Measurements from ENCODE around the gene OPALIN. TPM values are rescaled to one million over a fixed set of nuclear protein-coding genes. Genes with fewer than 3 reads are reported as not detected.

OPALIN gene
- polyA plus RNA-seq, 1 donor from 2014 or later: not detected

DNA sequence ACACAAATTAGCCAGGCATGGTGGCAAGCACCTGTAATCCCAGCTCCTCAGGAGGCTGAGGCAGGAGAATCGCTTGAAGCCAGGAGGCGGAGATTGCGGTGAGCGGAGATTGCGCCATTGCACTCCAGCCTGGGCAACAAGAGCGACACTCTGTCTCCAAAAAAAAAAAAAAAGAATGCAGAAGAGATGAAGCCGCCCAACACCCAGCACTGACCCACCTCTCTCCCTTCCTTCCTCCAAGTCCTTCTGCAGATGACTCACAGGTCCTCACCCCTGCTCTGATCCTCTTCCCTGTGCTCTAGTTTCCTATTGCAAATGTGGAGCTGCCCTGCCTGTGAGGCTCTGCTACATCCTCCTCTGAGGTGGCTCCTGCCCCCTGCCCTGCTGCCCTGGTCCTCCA, 22.0 kb upstream of the OPALIN start:
- TF ChIP-seq, protein P1, sequence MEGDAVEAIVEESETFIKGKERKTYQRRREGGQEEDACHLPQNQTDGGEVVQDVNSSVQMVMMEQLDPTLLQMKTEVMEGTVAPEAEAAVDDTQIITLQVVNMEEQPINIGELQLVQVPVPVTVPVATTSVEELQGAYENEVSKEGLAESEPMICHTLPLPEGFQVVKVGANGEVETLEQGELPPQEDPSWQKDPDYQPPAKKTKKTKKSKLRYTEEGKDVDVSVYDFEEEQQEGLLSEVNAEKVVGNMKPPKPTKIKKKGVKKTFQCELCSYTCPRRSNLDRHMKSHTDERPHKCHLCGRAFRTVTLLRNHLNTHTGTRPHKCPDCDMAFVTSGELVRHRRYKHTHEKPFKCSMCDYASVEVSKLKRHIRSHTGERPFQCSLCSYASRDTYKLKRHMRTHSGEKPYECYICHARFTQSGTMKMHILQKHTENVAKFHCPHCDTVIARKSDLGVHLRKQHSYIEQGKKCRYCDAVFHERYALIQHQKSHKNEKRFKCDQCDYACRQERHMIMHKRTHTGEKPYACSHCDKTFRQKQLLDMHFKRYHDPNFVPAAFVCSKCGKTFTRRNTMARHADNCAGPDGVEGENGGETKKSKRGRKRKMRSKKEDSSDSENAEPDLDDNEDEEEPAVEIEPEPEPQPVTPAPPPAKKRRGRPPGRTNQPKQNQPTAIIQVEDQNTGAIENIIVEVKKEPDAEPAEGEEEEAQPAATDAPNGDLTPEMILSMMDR (IDR thresholded peaks at IDR 0.05; ENCODE audit: poor library complexity, severe bottlenecking): no peak
- TF ChIP-seq RAD21 (conservative IDR thresholded peaks at IDR 0.05) (no peak), EZH2 (IDR thresholded peaks at IDR 0.05; ENCODE audit: borderline replicate concordance, insufficient read depth, low read length, poor library complexity, severe bottlenecking) (no peak), EP300 (conservative IDR thresholded peaks at IDR 0.05; ENCODE audit: poor library complexity, severe bottlenecking) (no peak), SMC3 (conservative IDR thresholded peaks at IDR 0.05; ENCODE audit: poor library complexity) (no peak), MXI1 (conservative IDR thresholded peaks at IDR 0.05; ENCODE audit: poor library complexity, severe bottlenecking) (no peak), POLR2AphosphoS5 (IDR thresholded peaks at IDR 0.05) (no peak), TAF1 (IDR thresholded peaks at IDR 0.05; ENCODE audit: low read depth) (no peak)
- TF ChIP-seq, protein P2, sequence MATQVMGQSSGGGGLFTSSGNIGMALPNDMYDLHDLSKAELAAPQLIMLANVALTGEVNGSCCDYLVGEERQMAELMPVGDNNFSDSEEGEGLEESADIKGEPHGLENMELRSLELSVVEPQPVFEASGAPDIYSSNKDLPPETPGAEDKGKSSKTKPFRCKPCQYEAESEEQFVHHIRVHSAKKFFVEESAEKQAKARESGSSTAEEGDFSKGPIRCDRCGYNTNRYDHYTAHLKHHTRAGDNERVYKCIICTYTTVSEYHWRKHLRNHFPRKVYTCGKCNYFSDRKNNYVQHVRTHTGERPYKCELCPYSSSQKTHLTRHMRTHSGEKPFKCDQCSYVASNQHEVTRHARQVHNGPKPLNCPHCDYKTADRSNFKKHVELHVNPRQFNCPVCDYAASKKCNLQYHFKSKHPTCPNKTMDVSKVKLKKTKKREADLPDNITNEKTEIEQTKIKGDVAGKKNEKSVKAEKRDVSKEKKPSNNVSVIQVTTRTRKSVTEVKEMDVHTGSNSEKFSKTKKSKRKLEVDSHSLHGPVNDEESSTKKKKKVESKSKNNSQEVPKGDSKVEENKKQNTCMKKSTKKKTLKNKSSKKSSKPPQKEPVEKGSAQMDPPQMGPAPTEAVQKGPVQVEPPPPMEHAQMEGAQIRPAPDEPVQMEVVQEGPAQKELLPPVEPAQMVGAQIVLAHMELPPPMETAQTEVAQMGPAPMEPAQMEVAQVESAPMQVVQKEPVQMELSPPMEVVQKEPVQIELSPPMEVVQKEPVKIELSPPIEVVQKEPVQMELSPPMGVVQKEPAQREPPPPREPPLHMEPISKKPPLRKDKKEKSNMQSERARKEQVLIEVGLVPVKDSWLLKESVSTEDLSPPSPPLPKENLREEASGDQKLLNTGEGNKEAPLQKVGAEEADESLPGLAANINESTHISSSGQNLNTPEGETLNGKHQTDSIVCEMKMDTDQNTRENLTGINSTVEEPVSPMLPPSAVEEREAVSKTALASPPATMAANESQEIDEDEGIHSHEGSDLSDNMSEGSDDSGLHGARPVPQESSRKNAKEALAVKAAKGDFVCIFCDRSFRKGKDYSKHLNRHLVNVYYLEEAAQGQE (IDR thresholded peaks at IDR 0.05; ENCODE audit: borderline replicate concordance): no peak
- Histone ChIP-seq H3K4me3 (ENCODE audit: low read length) (no peak overlapping the region), H3K9me3 (ENCODE audit: low read length) (no peaks in the 10 kb centered on the region), H3K4me2 (ENCODE audit: low read length) (no peak overlapping the region), H3K9ac (ENCODE audit: low read length) (no peak overlapping the region), H3F3A (ENCODE audit: insufficient read depth, low read length, poor library complexity, severe bottlenecking) (no peaks in the 10 kb centered on the region), H2AFZ (ENCODE audit: low read depth, low read length) (no peak overlapping the region), H3K27ac (ENCODE audit: low read length) (no peak overlapping the region), H3K79me2 (replicated peaks; ENCODE audit: insufficient read depth, low read length) (no peaks in the 10 kb centered on the region), H3K9me2 (ENCODE audit: insufficient read depth, low read length) (no peaks in the 10 kb centered on the region), H4K20me1 (ENCODE audit: insufficient read depth) (no peaks in the 10 kb centered on the region), H3K36me3 (ENCODE audit: insufficient read depth, low read length) (no peaks in the 10 kb centered on the region), H3K27me3 (ENCODE audit: insufficient read depth, low read depth, low read length) (no peaks in the 10 kb centered on the region)

DNA sequence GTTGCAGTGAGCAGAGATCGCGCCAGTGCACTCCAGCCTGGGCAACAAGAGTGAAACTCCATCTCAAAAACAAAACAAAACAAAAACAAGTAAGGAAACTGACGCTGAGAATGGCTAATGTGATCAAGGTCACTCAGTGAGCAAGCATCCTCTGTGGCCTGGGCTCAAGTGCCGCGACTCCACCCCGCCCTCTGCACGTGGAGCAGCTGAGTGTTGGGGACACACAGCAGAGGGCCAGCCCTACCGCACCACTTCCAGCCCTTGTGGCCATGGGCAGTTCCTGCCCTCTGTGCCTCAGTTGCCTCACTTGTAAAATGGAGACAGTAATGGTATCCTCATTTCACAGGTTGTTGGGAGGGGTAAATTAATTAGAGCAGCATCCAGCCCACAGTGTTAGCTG, 21.0 kb upstream of the OPALIN start:
- no peaks in the 10 kb centered on the region for H3K79me2 ChIP-seq (replicated peaks; ENCODE audit: insufficient read depth, low read length)
- H3K27me3 ChIP-seq (ENCODE audit: insufficient read depth, low read depth, low read length): no peaks in the 10 kb centered on the region
- no peak overlapping the region for H3K27ac ChIP-seq (ENCODE audit: low read length)
- no peak overlapping the region for H3K4me2 ChIP-seq (ENCODE audit: low read length)
- no peak overlapping the region for H2AFZ ChIP-seq (ENCODE audit: low read depth, low read length)
- H4K20me1 ChIP-seq (ENCODE audit: insufficient read depth): no peaks in the 10 kb centered on the region
- H3K36me3 ChIP-seq (ENCODE audit: insufficient read depth, low read length): no peaks in the 10 kb centered on the region
- TF ChIP-seq EP300 (conservative IDR thresholded peaks at IDR 0.05; ENCODE audit: poor library complexity, severe bottlenecking) (no peak), TAF1 (IDR thresholded peaks at IDR 0.05; ENCODE audit: low read depth) (no peak)
- no peak overlapping the region for H3K9ac ChIP-seq (ENCODE audit: low read length)
- no peaks in the 10 kb centered on the region for H3K9me3 ChIP-seq (ENCODE audit: low read length)
- no peaks in the 10 kb centered on the region for H3F3A ChIP-seq (ENCODE audit: insufficient read depth, low read length, poor library complexity, severe bottlenecking)
- H3K4me3 ChIP-seq (ENCODE audit: low read length): no peak overlapping the region
- no peaks in the 10 kb centered on the region for H3K9me2 ChIP-seq (ENCODE audit: insufficient read depth, low read length)

DNA sequence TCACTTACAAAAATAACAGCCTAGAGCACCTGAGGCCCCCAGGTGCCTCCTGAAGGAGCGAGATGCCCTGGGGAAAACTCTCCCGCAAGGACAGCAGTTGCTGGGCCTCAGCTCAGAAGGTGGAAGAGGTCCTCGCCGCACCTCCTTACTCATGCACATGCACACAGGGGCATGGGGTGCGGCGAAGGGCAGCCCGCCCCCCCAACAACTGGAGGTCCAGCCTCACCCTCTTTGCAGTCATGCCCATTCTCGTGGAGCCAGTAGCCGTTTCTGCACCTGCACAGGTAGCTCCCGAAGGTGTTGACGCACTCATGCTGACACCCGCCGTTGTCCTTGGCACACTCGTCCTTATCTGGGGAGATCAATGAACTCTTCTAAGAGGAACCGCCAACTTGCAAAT, 19.9 kb upstream of the OPALIN start:
- H3K27me3 ChIP-seq (ENCODE audit: insufficient read depth, low read depth, low read length): no peaks in the 10 kb centered on the region
- H3K4me3 ChIP-seq (ENCODE audit: low read length): no peak overlapping the region
- H3K79me2 ChIP-seq (replicated peaks; ENCODE audit: insufficient read depth, low read length): no peaks in the 10 kb centered on the region
- TF ChIP-seq RAD21 (conservative IDR thresholded peaks at IDR 0.05) (no peak), POLR2AphosphoS5 (IDR thresholded peaks at IDR 0.05) (no peak), EP300 (conservative IDR thresholded peaks at IDR 0.05; ENCODE audit: poor library complexity, severe bottlenecking) (no peak), MXI1 (conservative IDR thresholded peaks at IDR 0.05; ENCODE audit: poor library complexity, severe bottlenecking) (no peak), EZH2 (IDR thresholded peaks at IDR 0.05; ENCODE audit: borderline replicate concordance, insufficient read depth, low read length, poor library complexity, severe bottlenecking) (no peak), SMC3 (conservative IDR thresholded peaks at IDR 0.05; ENCODE audit: poor library complexity) (no peak), TAF1 (IDR thresholded peaks at IDR 0.05; ENCODE audit: low read depth) (no peak)
- TF ChIP-seq, protein P2 (IDR thresholded peaks at IDR 0.05; ENCODE audit: borderline replicate concordance): no peak
- TF ChIP-seq, protein P1 (IDR thresholded peaks at IDR 0.05; ENCODE audit: poor library complexity, severe bottlenecking): no peak
- H4K20me1 ChIP-seq (ENCODE audit: insufficient read depth): no peaks in the 10 kb centered on the region
- H3K9me2 ChIP-seq (ENCODE audit: insufficient read depth, low read length): no peaks in the 10 kb centered on the region
- no peak overlapping the region for H3K27ac ChIP-seq (ENCODE audit: low read length)
- no peak overlapping the region for H3K9ac ChIP-seq (ENCODE audit: low read length)
- H3K4me2 ChIP-seq (ENCODE audit: low read length): no peak overlapping the region
- no peaks in the 10 kb centered on the region for H3F3A ChIP-seq (ENCODE audit: insufficient read depth, low read length, poor library complexity, severe bottlenecking)
- no peak overlapping the region for H2AFZ ChIP-seq (ENCODE audit: low read depth, low read length)
- no peaks in the 10 kb centered on the region for H3K9me3 ChIP-seq (ENCODE audit: low read length)
- H3K36me3 ChIP-seq (ENCODE audit: insufficient read depth, low read length): no peaks in the 10 kb centered on the region
